ENCODE results near the gene DSCAML1.

Gene DSCAML1

GRCh38 chr11:117713538-117713991 is 83.5 kb downstream of the DSCAML1 start:
- DNase-seq (ENCODE audit: insufficient read length, low spot score) (no peak), FAIRE-seq (no peak)
- no peak for TF ChIP-seq CTCF (IDR thresholded peaks at IDR 0.05; ENCODE audit: insufficient read depth, missing control alignments)

- TF ChIP-seq CTCF (IDR thresholded peaks at IDR 0.05; ENCODE audit: insufficient read depth, missing control alignments): no peak
- DNase-seq (ENCODE audit: insufficient read length, low spot score) (no peak), FAIRE-seq (no peak)
Measured at GRCh38 chr11:117712530-117712929, 84.5 kb downstream of the DSCAML1 start.

GRCh38 chr11:117711331-117711730 is 85.7 kb downstream of the DSCAML1 start:
- TF ChIP-seq CTCF (IDR thresholded peaks at IDR 0.05; ENCODE audit: insufficient read depth, missing control alignments): no peak
- FAIRE-seq: no peak
- DNase-seq (ENCODE audit: insufficient read length, low spot score): no peak

- no peak for TF ChIP-seq CTCF (IDR thresholded peaks at IDR 0.05; ENCODE audit: insufficient read depth, missing control alignments)
- FAIRE-seq: no peak
- no peak for DNase-seq (ENCODE audit: insufficient read length, low spot score)
Measured at GRCh38 chr11:117710211-117710610, 86.8 kb downstream of the DSCAML1 start.

GRCh38 chr11:117706322-117706814 is 90.6 kb downstream of the DSCAML1 start:
- FAIRE-seq (peak; percentile 77), DNase-seq (ENCODE audit: insufficient read length, low spot score) (no peak)

GRCh38 chr11:117705866-117706265 is 91.2 kb downstream of the DSCAML1 start:
- TF ChIP-seq CTCF (IDR thresholded peaks at IDR 0.05; ENCODE audit: insufficient read depth, missing control alignments): no peak
- no peak for DNase-seq (ENCODE audit: insufficient read length, low spot score)

More at GRCh38 chr11:117706322-117706814, 90.6 kb downstream of the DSCAML1 start:
- no peak for TF ChIP-seq CTCF (IDR thresholded peaks at IDR 0.05; ENCODE audit: insufficient read depth, missing control alignments)

GRCh38 chr11:117704395-117705100 is 92.5 kb downstream of the DSCAML1 start:
- FAIRE-seq (no peak), DNase-seq (ENCODE audit: insufficient read length, low spot score) (no peak)
- no peak for TF ChIP-seq CTCF (IDR thresholded peaks at IDR 0.05; ENCODE audit: insufficient read depth, missing control alignments)

More at GRCh38 chr11:117705866-117706265, 91.2 kb downstream of the DSCAML1 start:
- no peak for FAIRE-seq

All from D721Med (cell line).